HG03520 (cell line): ENCODE measurements around the gene EPS8.

ENCODE experiments used
- ATAC-seq: cut with Tn5 transposase; IDR thresholded peaks from one replicate; pipeline ENCODE4 v1.9.1; 2021; ENCODE audit warnings: mild to moderate bottlenecking, moderate library complexity; ENCODE audit not compliant: unreplicated experiment

Gene EPS8

GRCh38 chr12:15698377-15698871, 90.8 kb downstream of the EPS8 start:
- no peak for ATAC-seq

GRCh38 chr12:15697201-15697600, 92.0 kb downstream of the EPS8 start:
- no peak for ATAC-seq

GRCh38 chr12:15693228-15693911, 95.8 kb downstream of the EPS8 start:
- ATAC-seq = no peak

- ATAC-seq = no peak
Observed at GRCh38 chr12:15691388-15691787, 97.8 kb downstream of the EPS8 start.

GRCh38 chr12:15690320-15690719, 98.9 kb downstream of the EPS8 start:
- no peak for ATAC-seq

GRCh38 chr12:15689751-15690191, 99.4 kb downstream of the EPS8 start:
- no peak for ATAC-seq

GRCh38 chr12:15688838-15689625, 100.2 kb downstream of the EPS8 start:
- no peak for ATAC-seq

GRCh38 chr12:15688202-15688736, 100.9 kb downstream of the EPS8 start:
- ATAC-seq = no peak

- no peak for ATAC-seq
Observed at GRCh38 chr12:15687583-15687982, 101.6 kb downstream of the EPS8 start.

GRCh38 chr12:15684896-15685658, 104.1 kb downstream of the EPS8 start:
- no peak for ATAC-seq

- ATAC-seq = no peak
Observed at GRCh38 chr12:15682826-15683225, 106.4 kb downstream of the EPS8 start.

GRCh38 chr12:15679151-15679550, 110.0 kb downstream of the EPS8 start:
- no peak for ATAC-seq

- no peak for ATAC-seq
Observed at GRCh38 chr12:15677726-15678201, 111.4 kb downstream of the EPS8 start.

- no peak for ATAC-seq
Observed at GRCh38 chr12:15677228-15677627, 112.0 kb downstream of the EPS8 start.

- no peak for ATAC-seq
Observed at GRCh38 chr12:15672671-15673270, 116.4 kb downstream of the EPS8 start.

- ATAC-seq = no peak
Observed at GRCh38 chr12:15670756-15671155, 118.4 kb downstream of the EPS8 start.

- ATAC-seq = no peak
Observed at GRCh38 chr12:15669256-15669948, 119.8 kb downstream of the EPS8 start.

- no peak for ATAC-seq
Observed at GRCh38 chr12:15664491-15664890, 124.7 kb downstream of the EPS8 start.

- ATAC-seq = no peak
Observed at GRCh38 chr12:15662983-15663659, 126.1 kb downstream of the EPS8 start.
